PC-9 (cell line): ENCODE results near the gene COX4I1. TPM values are rescaled to one million over a fixed set of nuclear protein-coding genes. Genes with fewer than 3 reads are reported as not detected.

Experiments
- BruUV-seq: library from RNA; stranded (reverse); fragments of 400-500 nt; replicated peaks from 2 replicates; lab custom pipeline; 2021; lab: Mats Ljungman, UMichigan
- CTCF ChIA-PET: fragments of 300-600 bp; sonication (Branson Sonifier 250); formaldehyde crosslinking; loops from one replicate; lab custom pipeline; 2022; ENCODE audit warnings: antibody characterized with exemption; lab: Charles Lee
- POLR2A ChIA-PET: fragments of 300-600 bp; sonication (Branson Sonifier 250); formaldehyde crosslinking; loops from one replicate; lab custom pipeline; 2022; ENCODE audit warnings: antibody characterized with exemption; ENCODE audit not compliant: unreplicated experiment; lab: Charles Lee
- DNase-seq, 2 experiments: peaks; one replicate each; pipeline versions ENCODE4 v3.0.0 to v3.0.0-alpha.2; 2015 to 2022; ENCODE audit warnings: mixed read lengths in 1 of 2
- H2AFZ ChIP-seq: fragments of 200-600 bp; sonication (generic); 2 replicates; pipeline ENCODE4 v1.8.1; 2017; ENCODE audit warnings: antibody characterized with exemption
- H3F3A ChIP-seq: fragments of 200-600 bp; sonication (generic); 2 replicates; pipeline ENCODE4 v1.8.1; 2017; ENCODE audit warnings: antibody characterized with exemption, mild to moderate bottlenecking, low read depth; ENCODE audit not compliant: insufficient read depth
- H3K27ac ChIP-seq: fragments of 200-600 bp; sonication (generic); 2 replicates; pipeline ENCODE4 v1.6.1; 2016; ENCODE audit warnings: mixed run types
- H3K27me3 ChIP-seq: fragments of 200-600 bp; sonication (generic); 2 replicates; pipeline ENCODE4 v1.6.1; 2016; ENCODE audit warnings: low read depth, mixed run types; ENCODE audit not compliant: insufficient read depth
- H3K36me3 ChIP-seq: fragments of 200-600 bp; sonication (generic); 2 replicates; pipeline ENCODE4 v1.6.1; 2016; ENCODE audit warnings: low read depth, mixed run types
- H3K4me1 ChIP-seq: fragments of 200-600 bp; sonication (generic); replicated peaks from 2 replicates; pipeline ENCODE4 v1.6.1; 2016; ENCODE audit warnings: mixed run types; ENCODE audit not compliant: insufficient read depth
- H3K4me2 ChIP-seq: fragments of 200-600 bp; sonication (generic); 2 replicates; pipeline ENCODE4 v1.6.1; 2017; ENCODE audit warnings: mixed run types
- H3K4me3 ChIP-seq: fragments of 200-600 bp; sonication (generic); 2 replicates; pipeline ENCODE4 v1.6.1; 2016; ENCODE audit warnings: mixed run types
- H3K79me2 ChIP-seq: fragments of 200-600 bp; sonication (generic); 2 replicates; pipeline ENCODE4 v1.6.1; 2017; ENCODE audit warnings: low read depth, mixed run types
- H3K9me2 ChIP-seq: fragments of 200-600 bp; sonication (generic); 2 replicates; pipeline ENCODE4 v1.8.1; 2017; ENCODE audit warnings: mild to moderate bottlenecking; ENCODE audit not compliant: insufficient read depth
- H3K9me3 ChIP-seq: fragments of 200-600 bp; sonication (generic); 2 replicates; pipeline ENCODE4 v1.8.1; 2016; ENCODE audit warnings: low read depth; ENCODE audit not compliant: insufficient read depth
- H4K20me1 ChIP-seq: fragments of 200-600 bp; sonication (generic); 2 replicates; pipeline ENCODE4 v1.8.1; 2017; ENCODE audit not compliant: insufficient read depth
- CTCF ChIP-seq: fragments of 200-600 bp; sonication (generic); conservative IDR thresholded peaks from 2 replicates; pipeline ENCODE4 v1.6.1; 2017; ENCODE audit warnings: mixed run types, antibody characterized with exemption, mild to moderate bottlenecking, moderate library complexity
- EZH2 ChIP-seq: fragments of 200-600 bp; sonication (generic); IDR thresholded peaks from 2 replicates; pipeline ENCODE4 v1.8.0; 2017; ENCODE audit warnings: antibody characterized with exemption, low read depth
- intact Hi-C: fragments of 100-400 bp; cut with micrococcal nuclease; formaldehyde crosslinking; loops from one replicate; pipeline ENCODE4 v1.10.0; 2022; ENCODE audit not compliant: unreplicated experiment
- total RNA-seq: library from RNA; stranded (reverse); gene quantifications from 2 replicates; pipeline ENCODE4 v1.2.3, GENCODE V29; 2021

COX4I1 gene
- total RNA-seq, 1 experiment from 2014 or later, result 468 TPM

GRCh38 chr16:85844786-85845185 is 45.3 kb downstream of the COX4I1 start:
- no peak for DNase-seq
- Histone ChIP-seq H3K4me1 (no peaks in the 10 kb centered on the region), H3K79me2 (no peaks in the 10 kb centered on the region), H3K9me3 (no peaks in the 10 kb centered on the region), H3K4me3 (no peak overlapping the region), H3K27me3 (peaks cover 97% of the 10 kb centered on the region), H3K4me2 (no peak overlapping the region), H2AFZ (no peak overlapping the region), H3K36me3 (no peaks in the 10 kb centered on the region), H4K20me1 (0 out of 2 replicates have a peak, but pooled peaks cover 3% of the 10 kb centered on the region), H3K9me2 (no peaks in the 10 kb centered on the region), H3K27ac (no peak overlapping the region), H3F3A (no peaks in the 10 kb centered on the region)
- intact Hi-C loops, result no loop called here
- TF ChIP-seq CTCF (no peak), EZH2 (no peak)
- BruUV-seq, result no TSS peak
- ChIA-PET CTCF (no interaction called here), POLR2A (no interaction called here)

- Histone ChIP-seq H3K27ac (no peak overlapping the region), H2AFZ (no peak overlapping the region), H3K9me3 (no peaks in the 10 kb centered on the region), H3K27me3 (peaks cover 97% of the 10 kb centered on the region), H3K4me3 (no peak overlapping the region), H3K79me2 (no peaks in the 10 kb centered on the region), H3K9me2 (no peaks in the 10 kb centered on the region), H3K4me2 (no peak overlapping the region), H3F3A (no peaks in the 10 kb centered on the region), H3K4me1 (no peaks in the 10 kb centered on the region), H4K20me1 (0 out of 2 replicates have a peak, but pooled peaks cover 3% of the 10 kb centered on the region), H3K36me3 (no peaks in the 10 kb centered on the region)
- TF ChIP-seq CTCF, result no peak
- TF ChIP-seq EZH2, result no peak
- DNase-seq, result no peak
- CTCF ChIA-PET, result no interaction called here
- no TSS peak for BruUV-seq
- intact Hi-C loops, result no loop called here
- POLR2A ChIA-PET, result no interaction called here
These were observed 45.8 kb downstream of the COX4I1 start for GRCh38 chr16:85845266-85845665.

GRCh38 chr16:85846461-85846860 is 47.0 kb downstream of the COX4I1 start:
- no peaks in the 10 kb centered on the region for H3F3A ChIP-seq
- no peaks in the 10 kb centered on the region for H3K9me3 ChIP-seq
- H3K4me3 ChIP-seq, result no peak overlapping the region
- no peaks in the 10 kb centered on the region for H3K36me3 ChIP-seq
- no peak for DNase-seq
- no TSS peak for BruUV-seq
- 0 out of 2 replicates have a peak, but pooled peaks cover 3% of the 10 kb centered on the region for H4K20me1 ChIP-seq
- intact Hi-C loops, result no loop called here
- POLR2A ChIA-PET, result no interaction called here
- no peak overlapping the region for H3K4me2 ChIP-seq
- no peaks in the 10 kb centered on the region for H3K9me2 ChIP-seq
- H3K79me2 ChIP-seq, result no peaks in the 10 kb centered on the region
- peaks cover 97% of the 10 kb centered on the region for H3K27me3 ChIP-seq
- CTCF ChIA-PET, result no interaction called here
- no peaks in the 10 kb centered on the region for H3K4me1 ChIP-seq
- no peak overlapping the region for H2AFZ ChIP-seq
- no peak overlapping the region for H3K27ac ChIP-seq
- TF ChIP-seq EZH2, result no peak
- no peak for TF ChIP-seq CTCF
